Neural progenitor cell (in vitro differentiated cells): ENCODE measurements around the gene AKAP9. TPM values are rescaled to one million over a fixed set of nuclear protein-coding genes. Genes with fewer than 3 reads are reported as not detected.
"Not testable (repeated sequence)": the region's sequence is repeated elsewhere in the genome, so short reads cannot be mapped to it uniquely, and the experiment has no call there.

ENCODE experiments used
- DNase-seq: peaks from one replicate; pipeline ENCODE4 v3.0.0-alpha.2; 2016; ENCODE audit warnings: low spot score
- H2AFZ ChIP-seq: fragments of 200-600 bp; sonication (generic); replicated peaks from 2 replicates; pipeline ENCODE4 v1.6.1; 2016; ENCODE audit warnings: antibody characterized with exemption
- H3F3A ChIP-seq: fragments of 200-600 bp; sonication (generic); 2 replicates; pipeline ENCODE4 v1.6.1; 2016; ENCODE audit warnings: antibody characterized with exemption, low read depth
- H3K27ac ChIP-seq: fragments of 200-600 bp; sonication (generic); 2 replicates; pipeline ENCODE4 v1.5.1; 2016; ENCODE audit warnings: mild to moderate bottlenecking
- H3K27me3 ChIP-seq: fragments of 200-600 bp; sonication (generic); 2 replicates; pipeline ENCODE4 v1.6.1; 2016; ENCODE audit warnings: mild to moderate bottlenecking, moderate library complexity
- H3K36me3 ChIP-seq: fragments of 200-600 bp; sonication (generic); 2 replicates; pipeline ENCODE4 v1.5.1; 2016
- H3K4me1 ChIP-seq: fragments of 200-600 bp; sonication (generic); 2 replicates; pipeline ENCODE4 v1.6.1; 2016; ENCODE audit warnings: mixed run types
- H3K4me2 ChIP-seq: fragments of 200-600 bp; sonication (generic); 2 replicates; pipeline ENCODE4 v1.6.1; 2016
- H3K4me3 ChIP-seq: fragments of 200-600 bp; sonication (generic); 2 replicates; pipeline ENCODE4 v1.5.1; 2016
- H3K79me2 ChIP-seq: fragments of 200-600 bp; sonication (generic); 2 replicates; pipeline ENCODE4 v1.6.1; 2016; ENCODE audit warnings: low read depth
- H3K9ac ChIP-seq: fragments of 200-600 bp; sonication (generic); 2 replicates; pipeline ENCODE4 v1.6.1; 2016
- H3K9me3 ChIP-seq: fragments of 200-600 bp; sonication (generic); 2 replicates; pipeline ENCODE4 v1.5.1; 2016; ENCODE audit warnings: low read depth
- H4K20me1 ChIP-seq: fragments of 200-600 bp; sonication (generic); 2 replicates; pipeline ENCODE4 v1.6.1; 2016; ENCODE audit warnings: low read depth
- H3K27ac Mint-ChIP-seq: 3 replicates; pipeline ENCODE4 v1.8.0; 2021; ENCODE audit warnings: mixed read lengths
- H3K27me3 Mint-ChIP-seq: 2 replicates; pipeline ENCODE4 v1.8.0; 2022; ENCODE audit warnings: low read depth, mild to moderate bottlenecking, inconsistent platforms, moderate library complexity, mixed read lengths; ENCODE audit not compliant: insufficient read depth
- H3K36me3 Mint-ChIP-seq: 3 replicates; pipeline ENCODE4 v1.8.0; 2021; ENCODE audit warnings: mixed read lengths
- H3K4me1 Mint-ChIP-seq: 3 replicates; pipeline ENCODE4 v1.8.0; 2021; ENCODE audit warnings: mixed read lengths
- H3K4me3 Mint-ChIP-seq: 3 replicates; pipeline ENCODE4 v1.8.0; 2021; ENCODE audit warnings: mild to moderate bottlenecking, moderate library complexity, mixed read lengths
- H3K9me3 Mint-ChIP-seq: 3 replicates; pipeline ENCODE4 v1.8.0; 2020; ENCODE audit warnings: mixed read lengths
- EZH2 ChIP-seq: fragments of 200-600 bp; sonication (generic); IDR thresholded peaks from 2 replicates; pipeline ENCODE4 v1.6.1; 2017; ENCODE audit warnings: antibody characterized with exemption, mild to moderate bottlenecking, moderate library complexity
- EZH2phosphoT487 ChIP-seq: fragments of 200-600 bp; sonication (generic); IDR thresholded peaks from 2 replicates; pipeline ENCODE4 v1.6.1; 2017; ENCODE audit warnings: antibody characterized with exemption
- total RNA-seq: library from RNA; depleted of rRNA; stranded (reverse); fragments of >200 nt; gene quantifications from 2 replicates; pipeline ENCODE4 v1.2.3, GENCODE V29; 2015; ENCODE audit warnings: low replicate concordance
- TF ChIP-seq, protein P1 (sequence below): fragments of 200-600 bp; sonication (generic); IDR thresholded peaks from 2 replicates; pipeline ENCODE4 v1.5.1; 2017; ENCODE audit warnings: antibody characterized with exemption, mild to moderate bottlenecking

Gene AKAP9
- total RNA-seq, 1 donor from 2014 or later, result 93.4 TPM

DNA sequence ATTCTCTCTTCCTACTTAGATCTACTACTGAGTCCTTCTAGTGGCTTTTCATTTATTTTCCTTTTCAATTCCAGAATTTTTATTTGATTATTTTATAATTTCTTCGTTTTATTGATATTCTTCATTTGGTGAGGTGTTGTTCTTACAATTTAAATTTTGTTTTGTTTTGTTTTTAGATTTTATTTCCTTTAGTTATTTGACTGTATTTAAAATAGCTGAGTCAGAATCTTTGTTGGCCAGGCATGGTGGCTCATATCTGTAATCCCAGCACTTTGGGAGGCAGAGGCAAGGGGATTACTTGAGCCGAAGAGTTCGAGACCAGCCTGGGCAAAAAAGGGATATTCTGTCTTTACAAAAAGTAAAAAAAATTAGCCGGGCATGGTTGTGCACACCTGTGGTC lies 36.1 kb downstream of the AKAP9 start:
- no peak overlapping the region for H3K9ac ChIP-seq
- H2AFZ ChIP-seq, result no peak overlapping the region
- TF ChIP-seq, protein P1, sequence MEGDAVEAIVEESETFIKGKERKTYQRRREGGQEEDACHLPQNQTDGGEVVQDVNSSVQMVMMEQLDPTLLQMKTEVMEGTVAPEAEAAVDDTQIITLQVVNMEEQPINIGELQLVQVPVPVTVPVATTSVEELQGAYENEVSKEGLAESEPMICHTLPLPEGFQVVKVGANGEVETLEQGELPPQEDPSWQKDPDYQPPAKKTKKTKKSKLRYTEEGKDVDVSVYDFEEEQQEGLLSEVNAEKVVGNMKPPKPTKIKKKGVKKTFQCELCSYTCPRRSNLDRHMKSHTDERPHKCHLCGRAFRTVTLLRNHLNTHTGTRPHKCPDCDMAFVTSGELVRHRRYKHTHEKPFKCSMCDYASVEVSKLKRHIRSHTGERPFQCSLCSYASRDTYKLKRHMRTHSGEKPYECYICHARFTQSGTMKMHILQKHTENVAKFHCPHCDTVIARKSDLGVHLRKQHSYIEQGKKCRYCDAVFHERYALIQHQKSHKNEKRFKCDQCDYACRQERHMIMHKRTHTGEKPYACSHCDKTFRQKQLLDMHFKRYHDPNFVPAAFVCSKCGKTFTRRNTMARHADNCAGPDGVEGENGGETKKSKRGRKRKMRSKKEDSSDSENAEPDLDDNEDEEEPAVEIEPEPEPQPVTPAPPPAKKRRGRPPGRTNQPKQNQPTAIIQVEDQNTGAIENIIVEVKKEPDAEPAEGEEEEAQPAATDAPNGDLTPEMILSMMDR, result no peak
- TF ChIP-seq EZH2 (no peak), EZH2phosphoT487 (no peak)
- no peaks in the 10 kb centered on the region for H3K27me3 Mint-ChIP-seq
- no peak overlapping the region for H3K4me3 ChIP-seq
- DNase-seq, result no peak
- no peak overlapping the region for H3K27ac ChIP-seq
- H3K4me1 ChIP-seq, result no peaks in the 10 kb centered on the region
- H3K27me3 ChIP-seq, result no peaks in the 10 kb centered on the region
- H3K4me2 ChIP-seq, result no peak overlapping the region
- no peak overlapping the region for H3K4me3 Mint-ChIP-seq
- H3K9me3 ChIP-seq, result no peaks in the 10 kb centered on the region
- no peaks in the 10 kb centered on the region for H4K20me1 ChIP-seq
- no peak overlapping the region for H3K27ac Mint-ChIP-seq
- H3K9me3 Mint-ChIP-seq, result no peaks in the 10 kb centered on the region
- H3K4me1 Mint-ChIP-seq, result no peaks in the 10 kb centered on the region
- peaks cover 20% of the 10 kb centered on the region for H3K36me3 Mint-ChIP-seq
- peaks cover 37% of the 10 kb centered on the region for H3K79me2 ChIP-seq
- H3F3A ChIP-seq, result no peaks in the 10 kb centered on the region
- peaks cover 12% of the 10 kb centered on the region for H3K36me3 ChIP-seq

DNA sequence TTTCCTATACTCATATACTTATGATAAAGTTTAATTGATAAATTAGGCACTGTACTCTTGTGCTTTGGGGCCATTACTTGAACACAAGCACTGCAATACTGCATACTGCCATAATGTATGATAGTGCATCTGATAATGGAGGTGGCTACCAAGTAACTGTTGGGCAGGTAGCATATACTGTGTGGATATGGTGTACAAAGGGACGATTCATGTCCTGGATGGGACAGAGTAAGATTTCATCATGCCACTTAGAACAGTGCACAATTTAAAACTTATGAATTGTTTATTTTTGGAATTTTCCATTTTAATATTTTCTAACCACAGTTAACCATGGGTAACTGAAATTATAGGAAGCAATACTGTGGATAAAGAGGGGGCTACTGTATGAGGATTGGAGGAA lies 38.9 kb downstream of the AKAP9 start:
- no peak for DNase-seq
- Histone ChIP-seq H3K9ac (no peak overlapping the region), H3K4me1 (no peaks in the 10 kb centered on the region), H3K4me3 (no peak overlapping the region), H3K79me2 (peaks cover 40% of the 10 kb centered on the region), H4K20me1 (no peaks in the 10 kb centered on the region), H3F3A (no peaks in the 10 kb centered on the region), H3K27me3 (no peaks in the 10 kb centered on the region), H3K9me3 (no peaks in the 10 kb centered on the region), H3K36me3 (peaks cover 7% of the 10 kb centered on the region), H3K27ac (no peak overlapping the region), H3K4me2 (no peak overlapping the region), H2AFZ (no peak overlapping the region)
- TF ChIP-seq EZH2, result no peak
- TF ChIP-seq, protein P1, result no peak
- TF ChIP-seq EZH2phosphoT487, result no peak
- Mint-ChIP-seq H3K27ac (no peak overlapping the region), H3K36me3 (peaks cover 34% of the 10 kb centered on the region), H3K27me3 (no peaks in the 10 kb centered on the region), H3K9me3 (peaks cover 21% of the 10 kb centered on the region), H3K4me3 (no peak overlapping the region), H3K4me1 (no peaks in the 10 kb centered on the region)

DNA sequence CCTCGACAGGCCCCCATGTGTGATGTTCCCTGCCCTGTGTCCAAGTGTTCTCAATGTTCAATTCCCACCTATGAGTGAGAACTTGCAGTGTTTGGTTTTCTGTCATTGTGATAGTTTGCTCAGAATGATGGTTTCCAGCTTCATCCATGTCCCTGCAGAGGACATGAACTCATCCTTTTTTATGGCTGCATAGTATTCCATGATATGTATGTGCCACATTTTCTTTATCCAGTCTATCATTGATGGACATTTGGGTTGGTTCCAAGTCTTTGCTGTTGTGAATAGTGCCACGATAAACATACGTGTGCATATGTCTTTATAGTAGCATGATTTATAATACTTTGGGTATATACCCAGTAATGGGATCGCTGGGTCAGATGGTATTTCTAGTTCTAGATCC lies 41.7 kb downstream of the AKAP9 start:
- H3K36me3 ChIP-seq, H2AFZ ChIP-seq, H3K27ac Mint-ChIP-seq, H3K4me1 ChIP-seq, H3K27me3 ChIP-seq, H3K4me3 Mint-ChIP-seq, H3F3A ChIP-seq, DNase-seq, H3K4me2 ChIP-seq, H3K27ac ChIP-seq, H3K4me1 Mint-ChIP-seq, H3K9me3 ChIP-seq, H4K20me1 ChIP-seq, H3K4me3 ChIP-seq, H3K9ac ChIP-seq, H3K27me3 Mint-ChIP-seq: not testable (repeated sequence)
- peaks cover 65% of the 10 kb centered on the region for H3K79me2 ChIP-seq
- peaks cover 42% of the 10 kb centered on the region for H3K36me3 Mint-ChIP-seq
- H3K9me3 Mint-ChIP-seq, result peaks cover 31% of the 10 kb centered on the region

DNA sequence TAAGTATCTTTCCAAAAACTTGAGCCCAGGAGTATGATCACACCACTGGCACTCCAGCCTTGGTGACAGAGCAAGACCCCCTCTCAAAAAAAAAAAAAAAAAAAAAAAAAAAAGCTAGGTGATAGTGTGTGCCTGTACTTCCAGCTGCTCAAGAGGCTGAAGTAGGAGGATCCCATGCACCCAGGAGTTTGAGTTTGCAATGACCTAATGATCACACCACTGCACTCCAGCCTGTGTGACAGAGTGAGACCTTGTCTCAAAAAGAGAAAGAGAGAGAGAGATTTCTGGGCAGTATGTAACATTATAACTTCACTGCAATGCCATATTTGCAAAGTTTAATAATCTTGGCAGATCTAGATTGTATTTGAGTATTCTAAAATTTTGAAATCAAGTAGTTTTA lies 47.6 kb downstream of the AKAP9 start:
- H3F3A ChIP-seq, result peaks cover 3% of the 10 kb centered on the region

More for the DNA sequence above, 47.6 kb downstream of the AKAP9 start:
- H3K27me3 ChIP-seq, result no peaks in the 10 kb centered on the region
- H3K9me3 Mint-ChIP-seq, result peaks cover 24% of the 10 kb centered on the region
- no peak overlapping the region for H3K4me3 ChIP-seq
- peaks cover 6% of the 10 kb centered on the region for H3K36me3 ChIP-seq
- H3K27me3 Mint-ChIP-seq, result no peaks in the 10 kb centered on the region
- H3K9me3 ChIP-seq, result no peaks in the 10 kb centered on the region
- no peak overlapping the region for H3K9ac ChIP-seq
- H3K4me1 Mint-ChIP-seq, result no peaks in the 10 kb centered on the region
- no peak overlapping the region for H3K4me3 Mint-ChIP-seq
- DNase-seq, result no peak
- H3K4me1 ChIP-seq, result no peaks in the 10 kb centered on the region
- H3K27ac ChIP-seq, result no peak overlapping the region
- H4K20me1 ChIP-seq, result no peaks in the 10 kb centered on the region
- no peak overlapping the region for H3K27ac Mint-ChIP-seq
- TF ChIP-seq EZH2 (no peak), EZH2phosphoT487 (no peak)
- TF ChIP-seq, protein P1, result no peak
- peaks cover 33% of the 10 kb centered on the region for H3K36me3 Mint-ChIP-seq
- peaks cover 48% of the 10 kb centered on the region for H3K79me2 ChIP-seq
- H2AFZ ChIP-seq, result no peak overlapping the region
- H3K4me2 ChIP-seq, result no peak overlapping the region
